Activated T-helper 17 cell treated with anti-CD3 and anti-CD28 coated beads, Interleukin-2, amount 50 U/mL, for 72 hours (primary cell): ENCODE results near the gene NSD1. TPM values are rescaled to one million over a fixed set of nuclear protein-coding genes. Genes with fewer than 3 reads are reported as not detected.
A peak's percentile ranks its signal among the peaks of the same experiment; 100 is the strongest.

Experiments
- ATAC-seq: fragments of 150-1000 bp; cut with Tn5 transposase; replicated peaks from 2 replicates; pipeline ENCODE4 v1.10.0; 2021; ENCODE audit warnings: mild to moderate bottlenecking, moderate library complexity
- H3K27ac Mint-ChIP-seq: one replicate; pipeline ENCODE4 v1.8.0; 2022; ENCODE audit warnings: mixed read lengths
- H3K27me3 Mint-ChIP-seq: one replicate; pipeline ENCODE4 v1.8.0; 2022; ENCODE audit warnings: mixed read lengths
- H3K36me3 Mint-ChIP-seq: one replicate; pipeline ENCODE4 v1.8.0; 2022; ENCODE audit warnings: low read depth, mild to moderate bottlenecking, mixed read lengths
- H3K4me1 Mint-ChIP-seq: one replicate; pipeline ENCODE4 v1.8.0; 2022; ENCODE audit warnings: mixed read lengths
- H3K4me3 Mint-ChIP-seq: one replicate; pipeline ENCODE4 v1.8.0; 2022; ENCODE audit warnings: mild to moderate bottlenecking, mixed read lengths
- H3K9me3 Mint-ChIP-seq: one replicate; pipeline ENCODE4 v1.8.0; 2022; ENCODE audit warnings: mixed read lengths
- total RNA-seq, 2 donors: library from RNA; stranded (reverse); gene quantifications; one replicate each; pipeline ENCODE4 v1.2.3, GENCODE V29; 2022

The NSD1 gene
- total RNA-seq, 2 donors from 2014 or later, result 66.7 to 86.1 TPM

GRCh38 chr5:177327539-177328522, 194.3 kb downstream of the NSD1 start:
- peak overlapping the region; percentile 25 for H3K27ac Mint-ChIP-seq
- H3K9me3 Mint-ChIP-seq, result no peaks in the 10 kb centered on the region
- peak overlapping the region; percentile 39 for H3K4me3 Mint-ChIP-seq
- no peaks in the 10 kb centered on the region for H3K27me3 Mint-ChIP-seq
- peak; percentile 89 for ATAC-seq
- peaks cover 6% of the 10 kb centered on the region for H3K4me1 Mint-ChIP-seq
- H3K36me3 Mint-ChIP-seq, result peaks cover 53% of the 10 kb centered on the region

- Mint-ChIP-seq H3K9me3 (no peaks in the 10 kb centered on the region), H3K4me1 (peaks cover 6% of the 10 kb centered on the region), H3K36me3 (peaks cover 54% of the 10 kb centered on the region), H3K4me3 (no peak overlapping the region), H3K27me3 (no peaks in the 10 kb centered on the region), H3K27ac (no peak overlapping the region)
- ATAC-seq, result no peak
Measured at GRCh38 chr5:177328545-177329231, 195.1 kb downstream of the NSD1 start.

GRCh38 chr5:177329883-177330282, 196.3 kb downstream of the NSD1 start:
- H3K9me3 Mint-ChIP-seq, result no peaks in the 10 kb centered on the region
- peaks cover 66% of the 10 kb centered on the region for H3K36me3 Mint-ChIP-seq
- ATAC-seq, result no peak
- no peak overlapping the region for H3K4me3 Mint-ChIP-seq
- H3K27ac Mint-ChIP-seq, result no peak overlapping the region
- H3K4me1 Mint-ChIP-seq, result peaks cover 6% of the 10 kb centered on the region
- no peaks in the 10 kb centered on the region for H3K27me3 Mint-ChIP-seq

GRCh38 chr5:177330991-177331842, 197.6 kb downstream of the NSD1 start:
- no peak for ATAC-seq
- Mint-ChIP-seq H3K27me3 (no peaks in the 10 kb centered on the region), H3K27ac (no peak overlapping the region), H3K4me3 (no peak overlapping the region), H3K36me3 (peaks cover 79% of the 10 kb centered on the region), H3K9me3 (no peaks in the 10 kb centered on the region), H3K4me1 (peaks cover 10% of the 10 kb centered on the region)

GRCh38 chr5:177332031-177332895, 198.7 kb downstream of the NSD1 start:
- Mint-ChIP-seq H3K36me3 (peaks cover 82% of the 10 kb centered on the region), H3K4me1 (peaks cover 10% of the 10 kb centered on the region), H3K27ac (no peak overlapping the region), H3K4me3 (no peak overlapping the region), H3K27me3 (no peaks in the 10 kb centered on the region), H3K9me3 (no peaks in the 10 kb centered on the region)
- ATAC-seq, result no peak

GRCh38 chr5:177332896-177333260, 199.3 kb downstream of the NSD1 start:
- H3K36me3 Mint-ChIP-seq, result peaks cover 83% of the 10 kb centered on the region
- peaks cover 6% of the 10 kb centered on the region for H3K4me1 Mint-ChIP-seq
- no peaks in the 10 kb centered on the region for H3K27me3 Mint-ChIP-seq

GRCh38 chr5:177333420-177334154, 200.0 kb downstream of the NSD1 start:
- Mint-ChIP-seq H3K4me3 (no peak overlapping the region), H3K27ac (no peak overlapping the region), H3K9me3 (no peaks in the 10 kb centered on the region), H3K27me3 (no peaks in the 10 kb centered on the region), H3K4me1 (peaks cover 4% of the 10 kb centered on the region), H3K36me3 (peaks cover 83% of the 10 kb centered on the region)
- ATAC-seq, result no peak

More at GRCh38 chr5:177332896-177333260, 199.3 kb downstream of the NSD1 start:
- H3K27ac Mint-ChIP-seq, result no peak overlapping the region
- no peaks in the 10 kb centered on the region for H3K9me3 Mint-ChIP-seq
- H3K4me3 Mint-ChIP-seq, result no peak overlapping the region
- no peak for ATAC-seq

- Mint-ChIP-seq H3K4me3 (no peak overlapping the region), H3K9me3 (no peaks in the 10 kb centered on the region), H3K27me3 (no peaks in the 10 kb centered on the region), H3K27ac (no peak overlapping the region), H3K4me1 (peaks cover 4% of the 10 kb centered on the region), H3K36me3 (peaks cover 89% of the 10 kb centered on the region)
- ATAC-seq, result no peak
Measured at GRCh38 chr5:177334155-177334551, 200.6 kb downstream of the NSD1 start.

- H3K36me3 Mint-ChIP-seq, result peaks cover 90% of the 10 kb centered on the region
- H3K27ac Mint-ChIP-seq, result no peak overlapping the region
Measured at GRCh38 chr5:177334781-177335700, 201.5 kb downstream of the NSD1 start.

GRCh38 chr5:177335701-177336065, 202.1 kb downstream of the NSD1 start:
- no peaks in the 10 kb centered on the region for H3K9me3 Mint-ChIP-seq
- H3K4me1 Mint-ChIP-seq, result peaks cover 14% of the 10 kb centered on the region
- H3K36me3 Mint-ChIP-seq, result peaks cover 88% of the 10 kb centered on the region
- peak overlapping the region; percentile 44 for H3K27ac Mint-ChIP-seq
- H3K27me3 Mint-ChIP-seq, result no peaks in the 10 kb centered on the region
- H3K4me3 Mint-ChIP-seq, result no peak overlapping the region
- ATAC-seq, result no peak

More at GRCh38 chr5:177334781-177335700, 201.5 kb downstream of the NSD1 start:
- Mint-ChIP-seq H3K4me3 (no peak overlapping the region), H3K27me3 (no peaks in the 10 kb centered on the region), H3K4me1 (peaks cover 13% of the 10 kb centered on the region), H3K9me3 (no peaks in the 10 kb centered on the region)
- ATAC-seq, result no peak

GRCh38 chr5:177336112-177336511, 202.5 kb downstream of the NSD1 start:
- peak; percentile 44 for ATAC-seq
- Mint-ChIP-seq H3K27ac (peak overlapping the region; percentile 44), H3K4me1 (peaks cover 14% of the 10 kb centered on the region), H3K4me3 (no peak overlapping the region), H3K27me3 (no peaks in the 10 kb centered on the region), H3K36me3 (peaks cover 88% of the 10 kb centered on the region), H3K9me3 (no peaks in the 10 kb centered on the region)
